Stimulated activated naive CD8-positive, alpha-beta T cell treated with anti-CD3 and anti-CD28 coated beads, Interleukin-15, Interleukin-2, amounts not matched to agents 100 U/mL and 50 U/mL, for 24 hours (primary cell): ENCODE results near the gene ACLY.
"Not testable (repeated sequence)": the region's sequence is repeated elsewhere in the genome, so short reads cannot be mapped to it uniquely, and the experiment has no call there.

Experiments used
- ATAC-seq: fragments of 150-1000 bp; cut with Tn5 transposase; one replicate; pipeline ENCODE4 v1.10.0; 2021
- DNase-seq: peaks from one replicate; pipeline ENCODE4 v3.0.0; 2021

ACLY gene

GRCh38 chr17:41871789-41872188 lies 47.0 kb downstream of the ACLY start:
- ATAC-seq (peak; percentile 7), DNase-seq (no peak)

GRCh38 chr17:41870627-41871026 lies 48.1 kb downstream of the ACLY start:
- ATAC-seq (no peak), DNase-seq (no peak)

DNA sequence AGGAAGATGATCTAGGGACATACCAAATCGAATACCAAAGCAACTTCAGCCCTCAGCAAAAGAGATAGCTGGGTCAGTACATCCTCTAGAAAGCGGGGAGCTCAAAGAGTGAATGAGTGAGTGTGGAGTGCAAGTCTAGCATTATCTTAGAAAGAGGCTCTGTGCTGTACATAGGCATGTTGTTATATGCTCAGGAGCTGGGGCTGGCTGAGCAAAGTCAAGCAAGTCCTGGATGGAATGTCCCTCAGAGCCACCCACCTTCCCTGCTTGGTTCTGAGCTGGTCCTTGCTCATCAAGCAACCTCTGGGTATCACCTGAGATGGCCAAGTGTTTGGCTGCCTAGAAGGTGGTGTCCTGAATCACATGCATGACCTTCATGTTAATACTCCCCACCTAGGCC lies 48.7 kb downstream of the ACLY start:
- no peak for ATAC-seq

GRCh38 chr17:41869426-41869825 lies 49.3 kb downstream of the ACLY start:
- no peak for DNase-seq
- no peak for ATAC-seq

More for the DNA sequence above, 48.7 kb downstream of the ACLY start:
- no peak for DNase-seq

GRCh38 chr17:41868568-41868967 lies 50.2 kb downstream of the ACLY start:
- ATAC-seq (no peak), DNase-seq (no peak)

DNA sequence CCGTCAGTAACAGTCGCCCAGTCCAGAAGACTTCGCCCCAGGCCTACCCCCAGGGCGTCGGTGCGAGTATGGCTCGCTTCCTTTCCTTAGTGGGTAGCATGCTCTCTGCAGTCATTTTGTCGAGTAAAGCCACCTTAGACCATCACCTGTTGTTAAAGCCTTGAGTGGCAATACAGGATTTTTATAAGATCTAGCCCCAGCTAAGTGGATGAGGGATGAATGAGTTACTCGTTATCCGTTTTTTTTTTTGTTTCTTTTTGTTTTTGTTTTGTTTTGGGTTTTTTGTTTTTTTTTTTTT lies 53.2 kb downstream of the ACLY start:
- ATAC-seq (no peak), DNase-seq (no peak)

- ATAC-seq (peak; percentile 90), DNase-seq (peak; percentile 90)
These were observed 53.7 kb downstream of the ACLY start, which contains the start of gene KLHL11 for GRCh38 chr17:41864836-41865595. KLHL11 (minus strand) TSS chr17:41865423; CDS start chr17:41865370, 53 bp downstream.

DNA sequence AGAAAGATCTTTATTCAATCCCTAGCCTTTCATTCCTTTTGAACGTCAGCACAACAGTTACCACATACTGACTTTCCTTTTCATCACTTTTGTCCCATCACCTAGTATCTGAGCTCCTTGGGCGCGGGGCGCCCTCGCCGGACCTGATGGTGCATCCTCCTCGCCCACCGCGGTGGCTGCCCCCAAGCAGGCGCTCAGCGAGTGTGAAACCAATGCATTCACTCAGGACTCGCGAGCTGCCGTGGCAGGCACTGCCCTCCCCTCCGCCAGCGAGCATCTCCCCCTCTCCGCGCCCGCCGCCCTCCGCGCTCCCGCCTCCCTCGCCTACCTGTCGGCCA lies 54.3 kb downstream of the ACLY start:
- ATAC-seq: no peak
- DNase-seq: no peak

DNA sequence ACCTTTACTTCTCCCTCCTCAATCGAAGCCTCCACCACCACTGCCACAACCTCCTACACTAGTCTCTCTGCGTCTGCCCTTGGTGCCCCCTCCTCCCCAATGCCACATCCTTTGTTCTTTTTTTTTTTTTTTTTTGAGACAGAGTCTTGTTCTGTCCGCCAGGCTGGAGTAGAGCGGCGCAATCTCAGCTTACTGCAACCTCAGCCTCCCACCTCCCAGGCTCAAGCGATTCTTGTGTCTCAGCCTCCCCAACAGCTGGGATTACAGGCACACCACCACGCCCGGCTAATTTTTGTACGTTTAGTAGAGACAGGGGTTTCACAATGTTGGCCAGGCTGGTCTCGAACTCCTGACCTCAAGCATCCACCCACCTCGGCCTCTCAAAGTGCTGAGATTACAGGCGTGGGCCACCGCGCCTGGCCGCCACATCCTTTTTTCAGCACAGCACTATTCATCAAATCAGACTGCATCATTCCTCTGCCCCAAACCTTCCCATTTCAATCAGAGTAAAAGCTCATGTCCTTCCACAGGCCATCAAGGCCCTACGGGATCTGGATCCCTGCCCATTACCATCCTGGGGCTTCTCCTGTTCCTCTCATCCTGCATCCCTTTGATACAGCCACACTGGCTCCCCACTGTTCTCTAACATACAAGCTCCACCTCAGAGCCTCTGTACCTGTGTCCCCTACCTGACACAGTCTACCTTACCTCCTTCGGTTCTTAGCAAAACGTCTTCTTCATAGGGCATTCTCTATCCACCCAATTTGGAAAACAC lies 55.5 kb downstream of the ACLY start:
- peak; percentile 44 for ATAC-seq
- DNase-seq: peak; percentile 47

DNA sequence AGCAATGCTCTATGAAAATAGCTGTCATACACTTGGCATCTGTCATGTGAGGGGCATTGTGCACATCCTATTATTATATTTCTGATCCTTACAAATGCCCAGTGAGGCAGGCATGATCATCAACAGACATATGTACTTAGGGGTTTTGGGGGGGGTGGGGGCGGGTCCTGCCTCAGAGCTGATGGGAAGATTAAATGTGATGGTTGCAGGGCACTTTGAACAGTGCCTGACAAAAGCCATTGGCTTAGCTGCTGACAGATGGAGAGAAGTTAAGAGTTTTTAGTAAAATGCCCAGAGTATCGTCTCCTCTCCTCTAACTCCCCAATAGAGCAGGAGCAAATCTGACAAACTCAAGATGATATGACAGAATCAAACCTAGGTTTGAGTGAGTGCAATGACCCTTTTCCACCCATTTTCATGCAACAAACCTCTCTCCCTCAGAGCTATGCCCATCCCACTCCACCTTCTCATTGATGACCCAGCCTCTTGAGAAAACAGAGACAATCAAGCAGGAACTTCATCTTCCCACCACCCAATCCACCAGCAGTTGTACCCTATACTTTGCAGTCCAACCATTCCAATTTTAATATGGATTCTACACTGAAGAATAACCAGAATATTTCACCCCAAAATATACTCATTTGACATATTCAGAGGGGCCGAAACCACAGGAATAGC lies 58.4 kb downstream of the ACLY start:
- ATAC-seq: no peak
- no peak for DNase-seq

DNA sequence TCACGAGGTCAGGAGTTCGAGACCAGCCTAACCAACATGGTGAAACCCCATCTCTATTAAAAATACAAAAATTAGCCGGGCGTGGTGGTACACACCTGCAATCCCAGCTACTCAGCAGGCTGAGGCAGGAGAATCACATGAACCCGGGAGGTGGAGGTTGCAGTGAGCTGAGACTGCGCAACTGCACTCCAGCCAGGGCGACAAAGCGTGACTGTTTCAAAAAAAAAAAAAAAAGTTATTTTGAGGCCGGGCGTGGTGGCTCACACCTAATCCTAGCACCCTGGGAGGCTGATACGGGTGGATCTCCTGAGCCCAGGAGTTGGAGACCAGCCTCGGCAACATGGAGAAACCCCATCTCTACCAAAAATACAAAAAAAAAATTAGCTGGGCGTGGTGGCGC lies 67.4 kb downstream of the ACLY start:
- DNase-seq, ATAC-seq: not testable (repeated sequence)

- ATAC-seq (no peak), DNase-seq (no peak)
These were observed 69.3 kb downstream of the ACLY start for GRCh38 chr17:41849251-41849990.

GRCh38 chr17:41848788-41849187 lies 70.0 kb downstream of the ACLY start:
- ATAC-seq (no peak), DNase-seq (no peak)

- DNase-seq (no peak), ATAC-seq (no peak)
These were observed 73.8 kb downstream of the ACLY start for GRCh38 chr17:41844971-41845370.

DNA sequence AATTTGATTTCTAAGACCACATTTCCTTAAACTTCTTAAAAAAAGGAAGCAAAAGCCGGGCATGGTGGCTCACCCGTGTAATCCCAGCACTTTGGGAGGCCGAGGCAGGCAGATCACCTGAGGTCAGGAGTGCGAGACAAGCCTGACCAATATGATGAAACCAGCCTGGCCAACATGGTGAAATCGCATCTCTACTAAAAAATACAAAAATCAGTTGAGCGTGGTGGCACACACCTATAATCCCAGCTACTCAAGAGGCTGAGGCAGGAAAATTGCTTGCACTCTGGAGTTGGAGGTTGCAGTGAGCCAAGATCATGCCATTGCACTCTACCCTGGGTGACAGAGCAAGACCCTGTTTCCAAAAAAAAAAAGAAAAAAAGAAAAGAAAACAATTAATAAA lies 78.0 kb downstream of the ACLY start:
- DNase-seq, ATAC-seq: not testable (repeated sequence)

DNA sequence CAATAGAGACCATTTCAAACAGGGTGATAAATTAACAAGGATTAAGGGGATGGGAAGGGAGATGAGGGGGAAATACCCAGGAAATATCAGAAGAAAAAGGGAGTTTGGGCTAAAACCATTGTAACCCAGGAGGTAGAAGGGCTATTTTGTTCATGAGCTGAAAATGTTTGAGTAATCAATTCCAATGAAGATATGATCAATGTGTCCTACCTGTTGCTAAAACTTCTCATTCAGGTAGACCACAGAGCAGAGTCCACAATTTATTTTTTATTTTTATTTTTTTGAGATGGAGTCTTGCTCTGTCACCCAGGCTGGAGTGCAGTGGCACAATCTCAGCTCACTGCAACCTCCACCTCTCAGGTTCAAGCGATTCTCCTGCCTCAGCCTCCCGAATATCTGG lies 79.3 kb downstream of the ACLY start:
- not testable (repeated sequence) for DNase-seq, ATAC-seq

DNA sequence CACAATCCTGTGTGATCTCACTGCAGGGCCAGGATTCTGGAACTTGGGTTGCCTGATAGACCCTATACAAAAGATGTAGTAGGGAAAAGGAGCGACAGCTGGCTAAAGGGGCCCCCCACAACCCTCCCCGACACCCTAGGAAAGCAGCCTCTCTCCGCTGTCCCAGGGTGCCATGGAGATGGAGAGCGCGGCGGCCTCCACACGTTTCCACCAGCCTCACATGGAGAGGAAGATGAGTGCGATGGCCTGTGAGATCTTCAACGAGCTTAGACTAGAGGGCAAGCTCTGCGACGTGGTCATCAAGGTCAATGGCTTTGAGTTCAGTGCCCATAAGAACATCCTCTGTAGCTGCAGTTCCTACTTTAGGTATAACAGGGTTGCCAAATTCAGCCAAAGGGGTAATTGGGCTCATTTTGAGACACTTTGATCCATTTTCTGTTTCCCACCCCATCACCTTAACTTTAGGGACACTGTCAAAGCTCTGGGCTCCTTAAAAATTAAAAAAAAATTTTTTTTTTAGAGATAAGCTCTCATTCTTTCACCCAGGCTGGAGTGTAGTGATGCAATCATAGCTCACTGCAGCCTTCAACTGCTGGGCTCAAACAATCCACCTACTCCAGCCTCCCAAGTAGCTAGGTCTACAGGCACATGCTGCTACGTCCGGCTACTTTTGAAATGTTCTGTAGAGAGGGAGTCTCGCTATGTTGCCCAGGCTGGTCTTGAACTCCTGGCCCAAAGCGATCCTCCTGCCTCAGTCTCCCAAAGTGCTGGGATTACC lies 80.8 kb downstream of the ACLY start, which contains the start of gene KLHL10:
TSS of gene KLHL10 (plus strand) at position 65 of the 778 bp plus-strand sequence. CDS start at position 173, 108 bp downstream.
- DNase-seq (no peak), ATAC-seq (no peak)

- no peak for DNase-seq
- no peak for ATAC-seq
These were observed 82.1 kb downstream of the ACLY start for GRCh38 chr17:41836550-41837196.

GRCh38 chr17:41835800-41836549 lies 82.8 kb downstream of the ACLY start, which contains the start of gene NT5C3B:
NT5C3B (minus strand) TSS chr17:41836232; CDS start chr17:41836193, 39 bp downstream.
- ATAC-seq: peak; percentile 86
- DNase-seq: peak; percentile 68

DNA sequence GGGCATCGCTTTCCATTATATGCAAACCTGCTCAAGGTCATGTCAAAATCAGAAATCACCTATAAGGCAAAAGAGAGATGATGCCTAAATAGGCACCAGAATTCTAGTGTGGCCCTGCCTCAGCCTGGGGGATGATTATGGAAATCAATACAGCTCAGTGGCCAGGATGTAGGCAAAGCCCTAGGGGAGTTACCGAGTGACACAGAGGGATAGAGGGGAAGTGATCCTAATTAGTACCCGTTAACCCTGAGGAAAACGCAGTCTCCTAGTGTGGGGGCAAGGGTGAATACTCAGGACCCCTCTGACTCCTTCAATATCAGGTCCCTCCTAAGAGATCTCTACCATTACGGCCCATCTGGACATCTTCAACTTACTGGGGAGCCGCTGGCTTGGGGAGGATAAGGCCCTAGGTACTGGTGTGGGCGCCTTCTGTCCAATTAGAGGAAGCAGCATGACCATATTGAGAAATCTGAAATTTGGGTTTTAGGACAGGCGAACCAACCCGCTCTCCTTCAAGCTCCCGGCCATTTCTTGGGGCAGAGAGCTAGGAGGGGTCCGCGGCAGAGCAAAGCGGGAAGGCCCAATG lies 83.4 kb downstream of the ACLY start:
- ATAC-seq (peak; percentile 19), DNase-seq (no peak)
